ENCODE results near the gene MRTFA.
"Not testable (repeated sequence)": the region's sequence is repeated elsewhere in the genome, so short reads cannot be mapped to it uniquely, and the experiment has no call there.

Gene MRTFA

DNA sequence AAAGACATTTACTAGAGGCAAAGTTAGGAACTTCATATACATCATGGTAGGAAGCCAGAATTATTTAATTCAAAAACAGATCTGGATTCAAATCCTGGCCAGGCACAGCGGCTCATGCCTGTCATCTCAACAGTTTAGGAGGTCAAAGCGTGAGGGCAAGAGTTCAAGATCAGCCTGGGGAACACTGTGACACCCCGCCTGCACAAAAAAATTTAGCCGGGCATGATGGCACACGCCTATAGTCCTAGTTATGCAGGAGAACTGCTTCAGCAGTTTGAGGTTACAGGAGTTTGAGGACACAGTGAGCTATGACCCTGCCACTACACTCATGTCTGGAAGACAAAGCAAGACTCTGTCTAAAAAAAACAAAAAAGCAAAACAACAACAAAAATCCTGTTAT lies 8.9 kb downstream of the MRTFA start:
- no peak for DNase-seq (ENCODE audit: low spot score)

- DNase-seq (ENCODE audit: low spot score) = no peak
These were observed 9.7 kb downstream of the MRTFA start for GRCh38 chr22:40626851-40627250.

DNA sequence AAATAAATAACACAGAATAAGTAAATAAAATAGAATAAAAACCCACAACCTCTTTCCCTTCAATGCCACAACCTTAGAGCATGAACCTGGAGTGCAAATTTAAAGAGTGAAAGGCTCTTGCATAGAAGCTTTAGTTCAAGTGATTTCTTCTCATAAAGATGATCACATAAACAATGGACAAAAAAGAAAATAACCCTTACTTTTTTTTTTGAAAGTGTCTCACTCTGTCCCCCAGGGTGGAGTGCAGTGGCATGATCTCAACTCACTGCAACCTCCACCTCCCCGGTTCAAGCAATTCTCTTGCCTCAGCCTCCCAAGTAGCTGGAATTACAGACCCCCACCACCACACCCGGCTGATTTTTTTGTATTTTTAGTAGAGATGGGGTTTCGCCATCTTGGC lies 10.7 kb downstream of the MRTFA start:
- not testable (repeated sequence) for DNase-seq (ENCODE audit: low spot score)

GRCh38 chr22:40625281-40625680 lies 11.2 kb downstream of the MRTFA start:
- DNase-seq (ENCODE audit: low spot score) = not testable (repeated sequence)

- DNase-seq (ENCODE audit: low spot score) = no peak
These were observed 11.7 kb downstream of the MRTFA start for GRCh38 chr22:40624770-40625169.

- DNase-seq (ENCODE audit: low spot score) = no peak
These were observed 15.0 kb downstream of the MRTFA start for GRCh38 chr22:40621309-40622151.

DNA sequence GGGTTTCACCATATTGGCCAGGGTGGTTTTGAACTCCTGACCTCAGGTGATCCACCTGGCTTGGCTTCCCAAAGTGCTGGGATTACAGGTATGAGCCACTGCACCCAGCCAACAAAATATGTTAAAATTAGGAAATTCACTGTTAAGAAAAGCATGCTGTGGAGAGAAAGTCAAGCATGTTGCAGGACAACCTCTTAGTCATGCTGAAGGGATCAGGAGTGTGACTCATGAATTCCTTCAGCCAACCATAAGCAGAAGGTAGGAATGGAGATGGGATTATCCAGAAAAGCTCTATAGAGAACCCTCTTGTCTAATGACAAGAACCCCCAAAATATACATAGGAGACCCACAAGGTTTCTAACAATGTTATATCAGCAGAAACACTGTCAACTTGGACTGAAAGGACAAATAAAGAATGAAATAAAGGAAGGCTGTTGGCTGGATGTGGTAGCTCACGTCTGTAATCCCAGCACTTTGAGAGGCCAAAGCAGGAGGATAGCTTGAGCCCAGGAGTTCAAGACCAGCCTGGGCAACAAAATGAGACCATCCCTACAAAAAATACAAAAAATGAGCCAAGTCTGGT lies 16.0 kb downstream of the MRTFA start:
- no peak for DNase-seq (ENCODE audit: low spot score)

DNA sequence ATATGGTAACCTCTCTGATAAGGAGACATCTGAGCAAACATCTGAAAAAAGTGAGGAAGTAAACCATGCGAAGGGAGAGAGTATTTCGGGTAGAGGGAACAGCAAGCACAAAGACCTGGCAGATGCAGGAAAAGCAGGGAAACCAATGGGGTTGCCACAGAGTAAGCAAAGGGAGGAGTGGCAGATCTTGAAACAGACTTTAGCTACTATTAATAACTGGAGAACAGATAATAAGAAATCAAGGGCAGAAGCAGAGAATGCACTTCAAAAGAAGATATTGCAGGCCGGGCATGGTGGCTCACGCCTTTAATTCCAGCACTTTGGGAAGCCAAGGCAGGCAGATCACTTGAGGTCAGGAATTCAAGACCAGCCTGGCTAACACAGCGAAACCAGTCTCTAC lies 18.1 kb downstream of the MRTFA start:
- no peak for DNase-seq (ENCODE audit: low spot score)

- DNase-seq (ENCODE audit: low spot score) = no peak
These were observed 19.9 kb downstream of the MRTFA start for GRCh38 chr22:40616578-40616977.

DNA sequence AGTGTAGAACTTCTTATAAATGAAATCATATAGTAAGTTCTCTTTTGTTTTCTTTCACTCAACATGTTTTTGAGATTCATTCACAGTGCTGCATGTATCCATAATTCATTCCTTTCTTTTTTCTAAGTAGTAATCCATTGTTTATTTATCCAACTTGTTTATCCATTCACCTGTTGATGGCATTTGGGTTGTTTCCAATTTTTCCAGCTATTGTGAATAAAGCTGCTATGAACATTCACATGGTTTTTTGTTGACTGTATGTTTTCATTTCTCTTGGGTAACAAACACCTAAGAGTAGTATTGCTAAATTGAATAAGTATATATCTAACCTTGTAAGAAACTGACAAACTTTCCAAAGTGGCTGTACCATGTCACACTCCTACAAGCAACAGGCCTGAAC lies 23.5 kb downstream of the MRTFA start:
- DNase-seq (ENCODE audit: low spot score) = no peak

DNA sequence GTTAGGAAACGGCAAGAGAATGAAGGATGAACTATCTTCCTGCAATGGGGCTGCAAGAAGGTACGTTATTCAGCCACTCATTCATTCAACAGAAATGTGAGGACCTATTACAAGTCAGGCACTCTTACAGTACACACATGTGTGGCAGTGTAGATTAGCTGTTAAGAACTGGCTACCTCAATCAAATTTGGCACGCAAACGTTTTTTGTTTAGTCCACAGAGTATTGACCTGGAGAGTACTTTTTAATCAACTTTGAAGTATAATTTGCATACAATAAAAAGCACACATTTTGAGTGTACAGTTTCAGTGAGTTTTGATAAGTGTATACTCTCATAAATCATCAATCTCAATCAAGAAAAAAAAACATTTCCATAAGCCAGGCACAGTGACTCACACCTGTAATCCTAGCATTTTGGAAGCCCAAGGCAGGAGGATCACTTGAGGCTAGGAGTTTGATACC lies 24.2 kb downstream of the MRTFA start:
- no peak for DNase-seq (ENCODE audit: low spot score)

DNA sequence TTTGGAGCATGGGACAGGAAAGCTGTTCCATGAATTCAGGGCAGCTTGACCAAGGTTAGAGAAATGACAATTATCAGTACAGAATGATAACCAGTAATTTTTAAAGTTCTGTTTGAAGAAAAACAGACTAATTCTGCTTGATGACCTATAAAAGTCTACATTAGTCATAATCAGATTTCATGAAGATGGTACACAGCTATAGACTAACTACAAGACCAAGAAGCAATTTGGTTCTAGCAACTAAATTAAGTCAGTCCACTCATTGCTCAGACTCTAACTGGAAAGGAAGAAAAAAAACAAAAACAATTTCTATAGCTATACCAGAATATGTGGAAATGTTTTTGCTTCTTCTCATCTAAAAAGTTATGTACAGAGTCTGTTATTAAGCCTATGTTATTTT lies 24.9 kb downstream of the MRTFA start:
- DNase-seq (ENCODE audit: low spot score) = no peak

- no peak for DNase-seq (ENCODE audit: low spot score)
These were observed 26.1 kb downstream of the MRTFA start for GRCh38 chr22:40610329-40610850.

DNA sequence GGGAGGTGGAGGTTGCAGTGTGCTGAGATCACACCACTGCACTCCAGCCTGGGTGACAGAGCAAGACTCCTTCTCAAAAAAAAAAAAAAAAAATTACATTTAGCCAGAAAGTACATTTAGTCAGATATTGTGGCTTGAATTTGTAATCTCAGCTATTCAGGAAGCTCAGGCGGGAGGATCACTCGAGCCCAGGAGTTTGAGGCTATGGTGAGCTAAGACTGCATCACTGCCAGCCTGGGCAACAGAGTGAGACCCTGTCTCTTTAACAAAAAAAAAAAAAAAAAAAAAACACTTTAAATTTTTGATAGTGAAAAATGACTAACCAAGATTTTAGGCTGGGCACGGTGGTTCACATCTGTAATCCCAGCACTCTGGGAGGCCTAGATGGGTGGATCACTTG lies 27.3 kb downstream of the MRTFA start:
- DNase-seq (ENCODE audit: low spot score) = no peak

DNA sequence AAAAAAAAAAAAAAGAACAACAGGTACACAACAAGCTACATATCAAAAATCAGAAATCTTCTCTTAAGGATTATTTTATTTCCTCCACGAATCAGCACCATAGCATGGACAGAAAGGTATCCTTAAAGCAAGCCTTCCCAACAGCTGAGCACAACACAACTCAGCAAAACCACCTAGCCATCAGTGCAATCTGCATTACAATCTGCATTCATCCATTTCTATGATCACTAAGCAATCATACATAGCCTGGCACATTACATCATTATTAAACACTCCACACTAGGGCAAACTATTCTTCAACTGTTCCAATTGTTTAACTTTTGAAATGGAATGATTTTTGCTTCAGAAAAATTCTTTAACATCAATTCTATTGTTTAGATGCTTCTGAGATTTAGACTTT lies 29.0 kb downstream of the MRTFA start:
- no peak for DNase-seq (ENCODE audit: low spot score)

DNA sequence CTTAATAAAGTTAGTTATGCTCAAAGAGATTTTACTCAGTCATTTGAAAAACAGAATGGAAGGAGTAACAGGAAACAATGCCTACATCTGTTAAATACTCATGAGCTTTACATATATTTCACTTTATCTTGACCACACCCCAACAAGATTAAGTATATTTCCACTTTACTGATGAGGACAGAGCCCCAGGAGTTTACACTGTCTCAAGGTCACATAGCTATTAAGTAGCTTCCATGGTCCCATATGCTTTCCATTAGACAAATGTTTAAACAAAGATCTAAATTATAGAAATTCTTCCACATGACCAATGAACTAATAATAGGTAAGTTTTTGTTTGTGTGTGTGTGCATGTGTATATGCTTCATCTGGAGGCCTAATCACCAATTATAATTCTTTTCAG lies 30.2 kb downstream of the MRTFA start:
- DNase-seq (ENCODE audit: low spot score) = no peak

- no peak for DNase-seq (ENCODE audit: low spot score)
These were observed 30.8 kb downstream of the MRTFA start for GRCh38 chr22:40605761-40606160.

GRCh38 chr22:40603088-40603605 lies 33.4 kb downstream of the MRTFA start:
- no peak for DNase-seq (ENCODE audit: low spot score)

DNA sequence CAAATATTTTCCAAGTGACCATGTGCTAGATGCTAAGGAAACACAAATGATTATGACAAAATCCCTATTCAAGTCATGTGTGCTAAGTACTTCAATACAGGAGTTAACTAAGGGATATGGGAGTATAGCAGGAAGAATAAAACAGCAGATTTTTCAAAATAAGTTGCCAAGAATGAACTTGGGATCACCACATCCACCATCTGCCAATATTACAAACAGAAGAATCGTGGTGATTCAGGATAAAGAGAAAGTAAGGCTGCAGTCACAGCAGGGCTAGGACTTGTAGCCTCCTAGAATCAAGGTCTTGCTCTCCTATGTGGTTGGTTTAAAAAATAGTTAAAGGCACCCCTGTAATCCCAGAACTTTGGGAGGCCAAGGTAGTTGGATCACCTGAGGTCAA lies 34.3 kb downstream of the MRTFA start:
- no peak for DNase-seq (ENCODE audit: low spot score)

- no peak for DNase-seq (ENCODE audit: low spot score)
These were observed 36.8 kb downstream of the MRTFA start for GRCh38 chr22:40599731-40600130.

DNA sequence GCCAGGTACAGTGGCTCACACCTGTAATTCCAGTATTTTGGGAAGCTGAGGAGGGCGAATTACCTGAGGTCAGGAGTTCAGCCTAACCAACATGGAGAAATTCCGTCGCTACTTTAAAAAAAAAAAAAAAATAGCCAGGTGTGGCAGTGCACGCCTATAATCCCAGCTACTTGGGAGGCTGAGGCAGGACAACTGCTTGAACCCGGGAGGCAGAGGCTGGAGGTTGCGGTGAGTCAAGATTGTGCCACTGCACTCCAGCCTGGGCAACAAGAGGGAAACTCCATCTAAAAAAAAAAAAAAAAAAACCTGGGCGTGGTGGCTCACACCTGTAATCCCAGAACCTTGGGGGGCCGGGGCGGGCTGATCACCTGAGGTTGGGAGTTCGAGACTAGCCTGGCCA lies 37.8 kb downstream of the MRTFA start:
- not testable (repeated sequence) for DNase-seq (ENCODE audit: low spot score)

DNA sequence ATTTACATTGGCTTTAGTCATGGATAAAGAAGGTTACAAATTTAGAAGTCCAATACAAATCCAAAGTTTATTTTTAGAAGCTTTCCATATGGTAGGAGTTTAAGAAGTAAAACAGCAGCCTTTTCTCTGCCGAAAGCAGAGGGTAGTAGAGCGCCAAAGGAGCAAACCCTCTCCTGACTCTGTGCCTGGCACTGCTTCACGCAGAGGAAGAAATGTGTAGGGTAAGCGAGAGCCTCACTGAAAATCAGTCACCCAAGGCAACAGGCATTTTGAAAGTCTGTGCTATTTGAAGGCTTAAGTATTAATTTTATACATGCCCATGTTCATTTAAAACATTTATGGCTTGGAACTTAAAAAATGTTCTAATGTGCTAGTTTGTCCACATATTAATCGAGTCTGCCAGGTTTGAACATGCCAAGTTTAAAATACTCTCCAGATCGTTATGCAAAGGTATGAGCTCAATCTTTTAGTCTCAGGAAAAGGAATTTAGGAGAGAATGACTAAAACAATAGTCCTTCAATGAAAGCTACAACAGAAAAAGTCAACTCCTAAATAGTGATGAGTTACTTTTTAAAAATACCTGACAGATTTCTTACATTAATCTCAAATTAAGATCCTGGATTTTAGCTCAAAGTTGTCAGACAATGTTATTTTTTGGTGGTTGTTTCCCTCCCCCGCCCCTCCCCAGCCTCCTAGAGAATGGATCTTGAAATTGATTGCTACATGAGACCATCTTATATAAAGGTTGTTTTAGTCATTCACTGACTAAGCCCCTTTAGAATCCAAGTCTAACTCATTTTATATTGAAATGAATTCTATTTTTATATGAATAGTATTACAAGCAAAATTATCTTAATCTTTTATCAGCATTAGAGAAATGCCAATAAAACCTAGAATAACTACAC lies 38.7 kb downstream of the MRTFA start:
- no peak for DNase-seq (ENCODE audit: low spot score)
